GM12891 (cell line): ENCODE results near the gene ZFHX3.

Source experiments
- POLR2A ChIP-seq: IDR thresholded peaks from 2 replicates; pipeline ENCODE4 v1.6.1; 2011; ENCODE audit warnings: low read depth, low read length, control low read depth
- POLR2AphosphoS5 ChIP-seq: IDR thresholded peaks from 2 replicates; pipeline ENCODE4 v1.6.1; 2011; ENCODE audit warnings: low read depth, low read length, control low read depth
- TAF1 ChIP-seq: IDR thresholded peaks from 2 replicates; pipeline ENCODE4 v1.6.1; 2011; ENCODE audit warnings: low read depth, low read length, control low read depth

GRCh38 chr16:72793716-72794115, 254.2 kb downstream of the ZFHX3 start:
- TF ChIP-seq POLR2AphosphoS5 (no peak), POLR2A (no peak), TAF1 (no peak)
